GM13977 (cell line): ENCODE data around the gene C11orf91.

Experiments
- DNase-seq: peaks from one replicate; pipeline ENCODE4 v3.0.0; 2012; ENCODE audit warnings: low spot score
- in situ Hi-C: fragments of 300-500 bp; cut with MboI; formaldehyde crosslinking; loops from one replicate; pipeline ENCODE4 v1.12.0; 2022; ENCODE audit warnings: low sequenced_read_pairs, low pct_unique_long_range_greater_than_20kb, mixed read lengths, inconsistent platforms; ENCODE audit not compliant: unreplicated experiment
- TF ChIP-seq, protein P1 (sequence below): IDR thresholded peaks from 2 replicates; pipeline ENCODE4 v1.5.1; 2012; ENCODE audit warnings: mild to moderate bottlenecking, control low read depth; ENCODE audit not compliant: insufficient read depth; ENCODE audit errors: extremely low read depth, missing control alignments

C11orf91 gene

GRCh38 chr11:33700502-33701271 is at the start of gene C11orf91:
Gene C11orf91, minus strand, starts transcription at chr11:33700826. Its CDS starts 86 bp downstream, at chr11:33700740.
- peak; percentile 97 for DNase-seq
- TF ChIP-seq, protein P1, sequence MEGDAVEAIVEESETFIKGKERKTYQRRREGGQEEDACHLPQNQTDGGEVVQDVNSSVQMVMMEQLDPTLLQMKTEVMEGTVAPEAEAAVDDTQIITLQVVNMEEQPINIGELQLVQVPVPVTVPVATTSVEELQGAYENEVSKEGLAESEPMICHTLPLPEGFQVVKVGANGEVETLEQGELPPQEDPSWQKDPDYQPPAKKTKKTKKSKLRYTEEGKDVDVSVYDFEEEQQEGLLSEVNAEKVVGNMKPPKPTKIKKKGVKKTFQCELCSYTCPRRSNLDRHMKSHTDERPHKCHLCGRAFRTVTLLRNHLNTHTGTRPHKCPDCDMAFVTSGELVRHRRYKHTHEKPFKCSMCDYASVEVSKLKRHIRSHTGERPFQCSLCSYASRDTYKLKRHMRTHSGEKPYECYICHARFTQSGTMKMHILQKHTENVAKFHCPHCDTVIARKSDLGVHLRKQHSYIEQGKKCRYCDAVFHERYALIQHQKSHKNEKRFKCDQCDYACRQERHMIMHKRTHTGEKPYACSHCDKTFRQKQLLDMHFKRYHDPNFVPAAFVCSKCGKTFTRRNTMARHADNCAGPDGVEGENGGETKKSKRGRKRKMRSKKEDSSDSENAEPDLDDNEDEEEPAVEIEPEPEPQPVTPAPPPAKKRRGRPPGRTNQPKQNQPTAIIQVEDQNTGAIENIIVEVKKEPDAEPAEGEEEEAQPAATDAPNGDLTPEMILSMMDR: no peak
- in situ Hi-C loops: loop anchor here (25.0 kb wide), 1 partner anchor 538 kb away; the partner anchor contains the start of gene CSTF3

GRCh38 chr11:33747979-33748378 is 47.4 kb upstream of the C11orf91 start:
- in situ Hi-C loops: no loop called here
- no peak for DNase-seq
- TF ChIP-seq, protein P1: no peak

DNA sequence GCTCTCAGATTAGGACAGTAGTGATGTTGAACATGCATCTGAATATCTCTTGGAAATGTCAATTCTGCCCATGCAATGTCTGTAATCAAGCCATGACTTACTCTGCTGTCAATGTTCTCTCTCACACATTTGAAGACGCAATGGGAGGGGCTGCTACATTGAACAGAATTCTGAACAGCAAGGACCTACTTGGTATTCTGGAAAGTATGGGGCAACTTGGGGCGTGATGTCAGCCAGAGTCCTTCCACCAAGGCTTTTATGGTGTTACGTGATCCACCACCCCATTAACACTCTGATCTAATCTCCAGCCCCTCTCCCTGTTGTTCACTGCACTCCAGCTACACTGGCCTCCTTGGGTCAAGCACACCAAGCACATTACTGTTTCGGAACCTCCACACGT is 42.7 kb upstream of the C11orf91 start:
- no peak for DNase-seq
- TF ChIP-seq, protein P1: no peak
- in situ Hi-C loops: no loop called here

DNA sequence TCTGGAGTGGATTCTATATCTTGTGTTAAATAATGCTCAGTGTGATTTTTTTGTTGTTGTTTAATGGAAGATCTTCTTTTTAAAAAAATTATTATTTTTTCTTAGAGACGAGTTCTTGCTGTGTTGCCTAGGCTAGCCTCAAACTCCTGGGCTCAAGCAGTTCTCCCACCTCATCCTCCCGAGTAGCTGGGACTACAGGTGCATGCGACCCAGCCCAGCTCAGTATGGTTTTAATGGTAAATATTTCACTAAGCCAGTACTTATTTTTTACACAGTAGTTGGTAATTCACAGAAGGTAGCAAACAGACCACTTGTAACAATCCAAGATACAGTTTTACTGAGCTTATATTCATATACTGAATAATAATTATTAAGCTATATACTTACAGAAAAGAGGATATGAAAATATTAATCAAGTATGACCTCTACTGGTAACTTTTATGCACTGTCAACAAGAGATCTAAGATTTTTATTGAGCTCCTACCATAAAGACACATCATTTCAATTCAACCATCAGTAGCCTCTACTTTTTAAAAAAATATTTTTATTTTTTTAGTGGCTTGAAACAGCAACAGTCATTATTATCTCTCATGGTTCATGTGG is 41.7 kb upstream of the C11orf91 start:
- DNase-seq: no peak
- in situ Hi-C loops: no loop called here
- TF ChIP-seq, protein P1: peak; percentile 37

- in situ Hi-C loops: no loop called here
Measured at GRCh38 chr11:33741806-33742205, 41.2 kb upstream of the C11orf91 start.

DNA sequence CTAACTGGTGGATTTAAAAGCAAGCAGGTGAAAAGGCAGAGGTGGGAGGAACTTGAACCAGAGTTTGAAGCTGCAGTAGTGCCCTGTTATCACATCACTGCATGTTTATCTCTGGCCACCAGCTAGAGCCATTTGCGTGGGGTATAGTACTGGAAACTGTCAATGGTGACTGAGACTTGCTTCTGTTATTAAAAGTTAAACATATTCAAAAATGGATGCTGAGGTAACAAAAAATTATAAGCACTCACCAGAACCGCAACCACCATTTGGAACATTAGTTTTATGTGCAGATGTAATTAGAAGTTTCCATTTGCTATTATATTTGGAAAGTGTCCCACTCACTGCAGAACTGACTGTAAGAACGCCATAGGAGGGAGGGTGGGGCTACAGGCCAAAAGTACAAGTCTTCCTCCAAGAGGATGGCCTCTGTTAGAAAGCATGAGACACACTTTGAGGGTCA is 36.8 kb upstream of the C11orf91 start:
- TF ChIP-seq, protein P1: no peak
- in situ Hi-C loops: no loop called here
- no peak for DNase-seq

More at GRCh38 chr11:33741806-33742205, 41.2 kb upstream of the C11orf91 start:
- TF ChIP-seq, protein P1: no peak
- no peak for DNase-seq
